ENCODE data around the gene RPL18.
"Not testable (repeated sequence)": the region's sequence is repeated elsewhere in the genome, so short reads cannot be mapped to it uniquely, and the experiment has no call there.

RPL18 gene

GRCh38 chr19:48618916-48619691 lies at the start of gene RPL18, which contains the start of gene SPHK2:
Gene RPL18 (minus strand): TSS chr19:48619178. CDS start chr19:48619143, 35 bp downstream.
Gene SPHK2 (plus strand): TSS chr19:48619506. CDS start chr19:48620515, 1,009 bp downstream.
- DNase-seq = peak; percentile 100

- no peak for DNase-seq
Observed at GRCh38 chr19:48668761-48669160, 49.8 kb upstream of the RPL18 start.

GRCh38 chr19:48668332-48668731 lies 49.4 kb upstream of the RPL18 start:
- no peak for DNase-seq

GRCh38 chr19:48665786-48666185 lies 46.8 kb upstream of the RPL18 start:
- no peak for DNase-seq

- DNase-seq = no peak
Observed at GRCh38 chr19:48664476-48664875, 45.5 kb upstream of the RPL18 start.

GRCh38 chr19:48663667-48664066 lies 44.7 kb upstream of the RPL18 start:
- no peak for DNase-seq

- no peak for DNase-seq
Observed at GRCh38 chr19:48661711-48662090, 42.7 kb upstream of the RPL18 start.

GRCh38 chr19:48660852-48661710 lies 42.1 kb upstream of the RPL18 start:
- peak; percentile 97 for DNase-seq

- no peak for DNase-seq
Observed at GRCh38 chr19:48659768-48660167, 40.8 kb upstream of the RPL18 start.

- no peak for DNase-seq
Observed at GRCh38 chr19:48658483-48658882, 39.5 kb upstream of the RPL18 start.

GRCh38 chr19:48657828-48658227 lies 38.9 kb upstream of the RPL18 start:
- DNase-seq = not testable (repeated sequence)

GRCh38 chr19:48656840-48657474 lies 38.0 kb upstream of the RPL18 start:
- DNase-seq = no peak

GRCh38 chr19:48654299-48655059 lies 35.5 kb upstream of the RPL18 start:
- DNase-seq = peak; percentile 68

- no peak for DNase-seq
Observed at GRCh38 chr19:48651683-48652048, 32.7 kb upstream of the RPL18 start.

GRCh38 chr19:48650974-48651682 lies 32.1 kb upstream of the RPL18 start:
- no peak for DNase-seq

- DNase-seq = no peak
Observed at GRCh38 chr19:48648134-48648533, 29.2 kb upstream of the RPL18 start.

GRCh38 chr19:48646722-48647216 lies 27.8 kb upstream of the RPL18 start:
- peak; percentile 70 for DNase-seq

GRCh38 chr19:48646001-48646721 lies 27.2 kb upstream of the RPL18 start, which contains the start of gene CA11:
Gene CA11 (minus strand): TSS chr19:48646187. CDS start chr19:48645632, 555 bp downstream.
- DNase-seq = no peak

- no peak for DNase-seq
Observed at GRCh38 chr19:48645620-48646000, 26.6 kb upstream of the RPL18 start.

GRCh38 chr19:48644839-48645619 lies 26.1 kb upstream of the RPL18 start:
- DNase-seq = peak; percentile 50
